Right cardiac atrium (tissue), 5 donors: ENCODE measurements around the gene VOPP1. TPM values are rescaled to one million over a fixed set of nuclear protein-coding genes. Genes with fewer than 3 reads are reported as not detected.
"Not testable (repeated sequence)": the region's sequence is repeated elsewhere in the genome, so short reads cannot be mapped to it uniquely, and the experiment has no call there.

ENCODE experiments used
- ATAC-seq, 2 donors: fragments of 200-7000 bp; cut with Tn5 transposase; one replicate each; pipeline versions ENCODE4 v1.8.0 to v1.9.1; 2020; ENCODE audit warnings: moderate library complexity in 2 of 2, mild to moderate bottlenecking in 1 of 2
- DNase-seq, 3 donors: peaks; one replicate each; pipeline ENCODE4 v3.0.0-alpha.2; 2020
- H3K27ac ChIP-seq: one replicate; pipeline ENCODE4 v1.5.1; 2013; ENCODE audit warnings: mild to moderate bottlenecking, low read length, control low read depth, moderate library complexity
- H3K27me3 ChIP-seq: one replicate; pipeline ENCODE4 v1.6.1; 2013; ENCODE audit not compliant: control insufficient read depth, insufficient read depth
- H3K4me1 ChIP-seq: one replicate; pipeline ENCODE4 v1.6.1; 2013; ENCODE audit warnings: low read length; ENCODE audit not compliant: control insufficient read depth, insufficient read depth
- H3K4me3 ChIP-seq: one replicate; pipeline ENCODE4 v1.5.1; 2013; ENCODE audit warnings: low read length, control low read depth
- H3K9me3 ChIP-seq: one replicate; pipeline ENCODE4 v1.6.1; 2013; ENCODE audit warnings: low read length; ENCODE audit not compliant: control insufficient read depth
- WGBS: extraction: QIAGEN DNeasy Blood & Tissue Kit; methylation state at CpG from one replicate; pipeline ENCODE4 v1.1.7; 2013; 5-methylcytosine and 5-hydroxymethylcytosine counted together
- intact Hi-C, 4 donors: fragments of 100-400 bp; cut with DNase I; formaldehyde crosslinking; loops; one replicate each; pipeline versions ENCODE4 v1.11.0 to v1.14.0; 2022 to 2023
- polyA plus RNA-seq: library from polyadenylated mRNA; stranded (reverse); fragments of 200-250 nt; gene quantifications from one replicate; pipeline ENCODE4 v1.2.3, GENCODE V29; 2013
- total RNA-seq, 4 donors: library from RNA; stranded (reverse); fragmentation: NEBNext Ultra II Directional; extraction: Animal tissue kit (Norgen Biotek cat#: 25700); gene quantifications; one replicate each; pipeline ENCODE4 v1.2.1, GENCODE V29; 2021
- donor health status: healthy with polysubstance abuse.
- donor health status: DM: no; HTN: yes; CAD: no.
- donor health status: DM: no; HTN: no; CAD: no.
- donor health status: DM: no; HTN: yes; CAD: no; lungs with severe emphysema.
- donor health status: DM: yes; HTN: yes; CAD: no.

Gene VOPP1
- total and polyA plus RNA-seq, 5 donors = 12.7 to 21.8 (median 20.7) TPM

DNA sequence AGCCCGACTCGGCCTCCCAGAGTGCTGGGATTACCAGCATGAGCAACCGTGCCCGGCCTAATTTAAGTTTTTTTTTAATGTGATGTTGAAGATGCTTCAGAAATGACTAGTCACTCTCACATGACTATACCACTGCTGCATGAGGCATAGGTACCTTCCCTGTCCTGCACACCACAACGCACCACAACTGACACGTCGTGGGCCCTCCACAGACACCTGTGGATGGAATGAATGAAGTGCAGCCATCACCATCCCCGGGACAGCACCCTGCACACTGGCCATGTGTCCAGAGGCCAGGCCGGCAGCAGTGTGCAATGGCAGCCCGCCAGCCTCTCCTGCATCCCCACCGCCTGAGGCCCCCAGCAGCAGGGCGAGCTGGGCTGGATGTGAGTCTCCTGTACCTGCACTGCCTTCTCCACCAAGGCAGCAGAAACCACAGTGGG lies 55.1 kb downstream of the VOPP1 start:
- WGBS = 88% methylated on average over 12 of the region's 12 CpGs
- ATAC-seq (no peak), DNase-seq (no peak)
- H3K4me1 ChIP-seq = no peaks in the 10 kb centered on the region
- intact Hi-C loops = no loop called here
- H3K9me3 ChIP-seq = no peaks in the 10 kb centered on the region
- H3K27ac ChIP-seq = no peak overlapping the region
- no peak overlapping the region for H3K4me3 ChIP-seq
- no peaks in the 10 kb centered on the region for H3K27me3 ChIP-seq

DNA sequence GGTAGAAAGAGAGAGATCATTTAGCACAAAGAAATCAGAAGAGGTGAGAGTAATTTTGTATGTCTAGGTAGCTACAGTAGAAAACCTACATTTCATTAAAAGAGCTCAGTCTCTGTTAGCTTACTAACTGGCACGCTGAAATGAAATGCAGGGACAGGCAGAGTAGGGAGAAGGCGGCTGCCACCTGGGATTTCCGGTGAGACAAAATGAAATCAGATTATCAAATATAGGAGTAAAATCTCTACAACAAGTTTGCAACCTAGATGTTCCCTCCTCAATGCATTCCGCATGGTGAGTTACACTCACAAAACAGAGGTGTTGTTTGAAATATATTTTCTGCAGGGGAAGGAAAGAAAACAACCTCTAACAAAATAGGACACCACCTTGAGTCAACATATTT lies 55.9 kb downstream of the VOPP1 start:
- WGBS = 82% methylated on average over 4 of the region's 4 CpGs
- no peaks in the 10 kb centered on the region for H3K9me3 ChIP-seq
- DNase-seq (no peak), ATAC-seq (no peak)
- H3K27me3 ChIP-seq = no peaks in the 10 kb centered on the region
- H3K27ac ChIP-seq = no peak overlapping the region
- no peak overlapping the region for H3K4me3 ChIP-seq
- no peaks in the 10 kb centered on the region for H3K4me1 ChIP-seq
- intact Hi-C loops = no loop called here

DNA sequence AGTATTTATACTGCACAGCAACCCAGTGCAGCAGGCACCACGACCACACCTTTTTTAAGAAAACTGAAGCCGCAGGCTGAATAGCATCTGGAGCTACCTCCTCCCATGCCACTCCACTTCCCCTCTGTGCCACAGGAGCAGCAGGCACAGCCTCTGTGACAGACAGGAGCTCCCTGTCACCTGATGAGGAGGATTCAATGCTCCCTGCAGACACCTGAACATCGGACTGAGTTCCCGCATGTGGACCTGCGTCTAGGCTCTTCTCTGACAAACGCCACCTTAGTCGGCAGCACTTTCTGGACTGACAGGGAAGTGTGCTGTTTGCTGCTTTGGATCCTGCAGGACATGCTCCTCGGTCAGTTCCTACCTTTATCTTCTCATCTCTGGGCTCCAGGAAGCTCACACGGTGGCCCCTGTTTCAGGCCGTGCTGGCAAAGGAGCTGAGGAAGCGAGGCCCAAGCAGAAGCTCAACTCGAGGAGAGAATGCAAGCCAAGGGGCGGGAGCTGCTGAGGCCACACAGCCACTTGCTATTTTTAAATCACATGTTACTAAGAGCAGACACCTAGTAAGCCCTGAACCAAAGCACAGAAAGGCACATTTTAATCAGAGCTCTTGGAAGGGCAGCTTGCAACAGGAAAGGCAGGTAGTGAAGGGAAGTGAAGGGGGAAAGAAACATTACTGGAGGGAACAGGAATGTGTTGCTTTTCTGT lies 56.6 kb downstream of the VOPP1 start:
- Histone ChIP-seq H3K27me3 (no peaks in the 10 kb centered on the region), H3K9me3 (no peaks in the 10 kb centered on the region), H3K4me3 (no peak overlapping the region), H3K4me1 (no peaks in the 10 kb centered on the region), H3K27ac (no peak overlapping the region)
- peak; percentile 71 to 81 for ATAC-seq
- DNase-seq = peak in 1 of 3 donors; percentile 74
- WGBS = 57% methylated on average over 13 of the region's 13 CpGs
- intact Hi-C loops = no loop called here

DNA sequence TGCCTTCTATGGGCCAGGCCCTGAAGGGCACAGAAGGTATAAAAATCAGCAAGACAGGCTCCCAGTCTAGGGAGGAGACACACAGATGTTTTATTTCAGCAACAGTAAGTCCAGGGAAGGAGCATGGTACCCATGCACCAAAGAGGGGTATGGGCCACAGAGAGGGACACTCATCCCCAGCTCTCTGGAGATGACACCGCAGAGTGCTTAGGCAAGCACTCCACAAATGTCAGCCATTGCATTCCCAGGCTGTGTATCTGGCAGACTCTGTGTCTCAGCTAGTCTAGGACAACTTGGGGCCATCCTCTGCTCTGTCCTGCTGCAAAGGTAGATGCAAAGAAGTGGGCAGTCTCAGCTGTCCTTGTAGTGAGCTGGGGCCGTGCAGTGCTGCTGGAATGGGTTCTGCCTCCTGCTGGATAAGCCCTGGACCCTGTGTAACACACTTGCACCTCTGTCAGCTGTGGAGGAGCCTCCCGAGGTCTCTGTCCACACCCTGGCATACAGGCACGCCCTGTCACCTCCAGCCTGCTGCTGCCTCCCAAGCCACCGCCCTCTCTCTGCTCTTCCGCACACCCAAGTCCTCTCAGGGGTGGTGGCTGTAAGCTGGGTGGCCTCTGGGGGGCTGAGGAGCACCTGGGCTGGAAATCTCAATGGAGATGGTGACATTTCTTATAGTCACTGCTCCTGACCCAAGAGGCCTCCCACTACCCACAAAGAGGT lies 57.6 kb downstream of the VOPP1 start:
- no peak overlapping the region for H3K4me3 ChIP-seq
- no peaks in the 10 kb centered on the region for H3K4me1 ChIP-seq
- H3K27ac ChIP-seq = no peak overlapping the region
- intact Hi-C loops = no loop called here
- DNase-seq = no peak
- no peaks in the 10 kb centered on the region for H3K27me3 ChIP-seq
- ATAC-seq = peak; percentile 15 to 20
- no peaks in the 10 kb centered on the region for H3K9me3 ChIP-seq
- WGBS = 92% methylated on average over 6 of the region's 6 CpGs

DNA sequence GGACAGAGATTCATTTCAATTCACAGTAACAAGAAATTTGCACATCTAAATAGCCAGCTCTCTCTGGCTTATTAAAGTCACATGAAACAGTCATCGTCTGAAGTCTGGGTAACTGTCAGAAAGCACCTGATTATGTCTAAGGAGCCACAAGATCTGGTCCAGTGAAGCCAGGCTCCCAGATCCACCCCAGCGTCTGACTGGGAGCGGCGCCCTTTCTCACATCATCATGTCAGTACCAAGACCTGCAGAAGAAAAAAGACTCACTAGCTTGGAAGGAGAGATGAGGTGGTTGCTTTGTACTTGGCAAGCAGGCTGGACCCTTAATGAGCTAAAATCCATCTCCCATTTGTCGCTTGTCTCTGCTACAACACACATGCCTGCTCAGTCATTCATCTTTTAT lies 58.4 kb downstream of the VOPP1 start:
- Histone ChIP-seq H3K4me3 (no peak overlapping the region), H3K27ac (no peak overlapping the region), H3K9me3 (no peaks in the 10 kb centered on the region), H3K27me3 (no peaks in the 10 kb centered on the region), H3K4me1 (no peaks in the 10 kb centered on the region)
- DNase-seq = no peak
- intact Hi-C loops = no loop called here
- WGBS = 93% methylated on average over 5 of the region's 5 CpGs
- no peak for ATAC-seq

DNA sequence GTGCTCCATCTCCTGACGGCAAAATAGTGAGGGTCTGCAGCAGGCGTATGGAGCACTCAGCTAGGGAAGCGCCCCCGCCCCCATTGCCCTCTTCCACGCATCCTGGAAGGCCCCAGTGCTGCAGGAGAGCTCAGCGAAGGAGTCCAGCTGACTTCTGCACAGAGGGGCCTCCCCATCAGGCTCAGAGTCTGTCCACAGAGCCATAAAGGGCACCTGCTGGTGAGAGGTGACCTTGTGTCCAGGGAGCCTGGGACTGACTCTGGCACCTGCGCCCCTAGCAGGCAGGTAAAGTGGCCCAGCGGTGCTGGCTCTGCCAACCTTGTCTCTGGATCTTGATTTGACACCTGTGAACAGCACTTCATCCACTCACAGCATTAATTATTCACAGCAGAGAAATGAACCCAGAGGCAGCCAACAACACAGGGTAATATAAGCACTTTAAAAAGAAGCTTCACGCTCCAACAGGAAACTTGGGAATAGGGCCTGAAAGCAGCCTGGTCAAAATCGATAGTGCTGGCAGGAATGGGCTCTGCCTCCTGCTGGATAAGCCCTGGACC lies 59.6 kb downstream of the VOPP1 start:
- no peaks in the 10 kb centered on the region for H3K4me1 ChIP-seq
- intact Hi-C loops = no loop called here

DNA sequence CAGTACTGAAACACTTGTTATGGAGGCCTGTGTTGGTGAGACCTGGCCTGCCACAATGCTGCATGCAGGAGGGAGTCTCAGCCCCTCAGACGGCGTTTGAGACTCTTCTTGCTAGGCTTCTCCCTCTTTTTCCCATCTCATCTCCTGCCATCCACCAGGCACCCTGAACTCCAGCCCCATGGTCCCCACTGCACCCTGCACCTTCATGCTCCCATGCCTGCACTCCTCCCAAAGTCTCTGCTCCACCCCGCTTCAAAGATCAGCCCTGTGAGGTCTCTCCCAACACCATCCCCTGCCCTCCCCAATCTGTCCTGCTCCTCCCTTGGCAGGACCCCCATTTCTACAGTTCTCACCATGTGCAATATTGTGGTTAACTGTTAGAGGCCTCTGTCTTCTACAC lies 61.7 kb downstream of the VOPP1 start:
- H3K4me1 ChIP-seq = no peaks in the 10 kb centered on the region
- no peaks in the 10 kb centered on the region for H3K9me3 ChIP-seq
- WGBS = 98% methylated on average over 3 of the region's 3 CpGs
- no peaks in the 10 kb centered on the region for H3K27me3 ChIP-seq
- DNase-seq (no peak), ATAC-seq (no peak)
- no peak overlapping the region for H3K4me3 ChIP-seq
- intact Hi-C loops = no loop called here
- H3K27ac ChIP-seq = no peak overlapping the region

More for the DNA sequence above, 59.6 kb downstream of the VOPP1 start:
- Histone ChIP-seq H3K4me3 (no peak overlapping the region), H3K27me3 (no peaks in the 10 kb centered on the region), H3K27ac (no peak overlapping the region), H3K9me3 (no peaks in the 10 kb centered on the region)
- WGBS = 93% methylated on average over 10 of the region's 10 CpGs
- DNase-seq (no peak), ATAC-seq (no peak)

DNA sequence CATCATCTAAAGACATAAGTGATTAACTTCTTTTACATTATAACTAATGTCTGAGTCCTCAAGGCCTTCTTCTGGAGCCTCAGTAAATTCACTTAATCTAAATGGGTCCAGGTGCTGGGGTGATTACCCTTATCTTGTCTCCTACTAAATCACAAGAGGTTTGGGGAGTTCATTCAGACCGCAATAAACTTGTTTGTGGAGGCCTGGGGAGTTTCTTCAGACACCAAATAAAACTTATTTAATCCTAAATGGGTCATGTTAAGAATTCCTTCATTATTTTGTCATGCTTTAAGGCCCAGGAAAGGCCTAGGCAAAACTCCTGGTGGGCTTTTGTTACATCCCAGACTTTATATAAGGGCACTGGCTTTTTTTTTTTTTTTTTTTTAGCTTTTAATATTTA lies 62.1 kb downstream of the VOPP1 start:
- DNase-seq, H3K4me1 ChIP-seq, intact Hi-C loops, ATAC-seq, H3K27ac ChIP-seq, H3K9me3 ChIP-seq, H3K27me3 ChIP-seq, H3K4me3 ChIP-seq: not testable (repeated sequence)
- WGBS = 92% methylated on average over 1 of the region's 1 CpG

DNA sequence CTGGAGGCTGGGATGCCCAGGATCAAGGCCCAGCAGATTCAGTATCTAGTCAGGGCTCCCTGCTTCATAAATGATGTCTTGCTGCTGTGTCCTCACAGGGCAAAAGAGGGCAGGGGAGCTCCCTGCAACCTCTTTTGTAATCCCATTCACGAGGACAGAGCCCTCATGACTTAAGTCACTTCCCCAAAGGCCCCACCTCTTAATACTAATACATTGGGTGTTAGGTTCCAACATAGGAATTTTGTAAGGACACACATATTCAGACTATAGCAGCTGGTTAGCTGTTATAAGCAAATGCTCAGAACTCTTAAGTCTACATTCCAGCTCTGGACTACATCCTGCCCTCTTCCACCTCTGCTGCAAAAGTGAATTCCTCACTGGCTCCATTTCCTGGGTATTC lies 63.0 kb downstream of the VOPP1 start:
- intact Hi-C loops = no loop called here
- DNase-seq = no peak

DNA sequence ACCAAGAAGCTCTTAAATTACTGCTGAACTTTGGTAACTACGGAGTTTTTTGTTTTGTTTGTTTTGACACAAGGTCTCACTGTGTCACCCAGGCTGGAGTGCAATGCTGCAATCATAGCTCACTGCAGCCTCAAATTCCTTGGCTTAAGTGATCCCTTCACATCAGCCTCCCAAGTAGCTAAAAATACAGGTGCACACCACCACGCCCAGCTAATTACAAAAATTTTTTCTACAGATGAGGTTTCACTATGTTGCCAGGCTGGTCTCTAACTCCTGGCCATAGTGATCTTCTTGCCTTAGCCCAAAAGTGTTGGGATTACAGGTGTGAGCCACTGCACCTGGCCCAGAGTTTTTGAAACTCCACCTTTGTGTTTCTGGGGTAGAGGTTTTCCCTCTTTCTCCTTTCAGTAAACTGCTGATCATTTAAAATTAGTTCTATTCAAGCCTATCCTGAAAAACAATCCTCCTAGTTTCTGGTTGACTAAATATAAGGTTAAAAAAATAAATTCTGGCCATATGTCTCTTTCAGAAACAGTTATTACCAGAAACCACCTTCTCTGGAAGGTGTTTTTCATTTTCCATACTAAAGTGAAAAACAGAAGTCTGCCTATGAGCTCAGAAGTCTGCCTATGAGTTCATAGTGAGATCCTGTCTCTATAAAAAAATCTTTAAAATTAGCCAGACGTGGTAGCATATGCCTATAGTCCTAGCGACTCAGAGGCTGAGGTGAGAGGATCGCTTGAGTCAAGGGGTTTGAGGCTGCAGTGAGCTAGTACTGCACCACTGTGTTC lies 63.9 kb downstream of the VOPP1 start:
- 97% methylated on average over 5 of the region's 5 CpGs for WGBS
- no peaks in the 10 kb centered on the region for H3K27me3 ChIP-seq
- intact Hi-C loops = no loop called here
- no peaks in the 10 kb centered on the region for H3K9me3 ChIP-seq
- no peak overlapping the region for H3K27ac ChIP-seq
- H3K4me1 ChIP-seq = no peaks in the 10 kb centered on the region
- H3K4me3 ChIP-seq = no peak overlapping the region
- DNase-seq = no peak
- no peak for ATAC-seq

More for the DNA sequence above, 63.0 kb downstream of the VOPP1 start:
- no peaks in the 10 kb centered on the region for H3K27me3 ChIP-seq
- H3K4me3 ChIP-seq = no peak overlapping the region
- H3K9me3 ChIP-seq = no peaks in the 10 kb centered on the region
- ATAC-seq = no peak
- WGBS = 63% methylated on average over 1 of the region's 1 CpG
- H3K4me1 ChIP-seq = no peaks in the 10 kb centered on the region
- H3K27ac ChIP-seq = no peak overlapping the region

DNA sequence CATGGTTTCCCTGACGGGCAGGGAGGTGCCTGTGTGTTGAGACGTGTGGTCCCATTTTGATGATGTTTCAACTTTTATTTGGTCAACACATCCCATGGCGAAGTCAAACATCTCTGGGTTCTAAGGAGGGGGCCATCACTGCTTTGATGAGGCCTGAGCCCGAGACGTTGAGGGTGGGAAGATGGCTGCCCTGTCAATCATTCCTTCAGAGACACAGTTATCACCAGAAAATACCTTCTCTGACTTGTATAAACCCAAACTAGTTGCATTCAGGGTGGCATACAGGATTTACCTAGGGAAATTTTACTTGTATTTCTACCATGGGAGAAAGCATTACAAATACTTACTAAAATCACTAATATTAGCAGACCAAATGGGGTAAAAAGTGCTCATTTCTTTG lies 64.6 kb downstream of the VOPP1 start:
- DNase-seq = no peak
- no peak for ATAC-seq
- intact Hi-C loops = no loop called here
- 91% methylated on average over 5 of the region's 5 CpGs for WGBS
- H3K9me3 ChIP-seq = no peaks in the 10 kb centered on the region
- no peak overlapping the region for H3K4me3 ChIP-seq
- no peaks in the 10 kb centered on the region for H3K4me1 ChIP-seq
- no peaks in the 10 kb centered on the region for H3K27me3 ChIP-seq
- H3K27ac ChIP-seq = no peak overlapping the region
